Natural killer cell (primary cell): ENCODE data around the gene C14orf132. TPM values are rescaled to one million over a fixed set of nuclear protein-coding genes. Genes with fewer than 3 reads are reported as not detected.

Experiments
- ATAC-seq, 3 donors: fragments of 150-1000 bp in 2 of 3; fragments of 200-7000 bp in 1 of 3; cut with Tn5 transposase; 1 replicate in 1 of 3; 2 replicates in 2 of 3; pipeline ENCODE4 v1.10.0; 2021; ENCODE audit warnings: mild to moderate bottlenecking in 2 of 3, moderate library complexity in 2 of 3
- DNase-seq, 2 donors: peaks; one replicate each; pipeline versions ENCODE4 v3.0.0 to v3.0.0-alpha.2; 2013 to 2021; ENCODE audit warnings: mixed read lengths in 1 of 2
- H3K27ac ChIP-seq: one replicate; pipeline ENCODE4 v1.5.1; 2013; ENCODE audit warnings: mild to moderate bottlenecking, low read length
- H3K27me3 ChIP-seq: one replicate; pipeline ENCODE4 v1.6.1; 2013; ENCODE audit warnings: low read length; ENCODE audit not compliant: control insufficient read depth, insufficient read depth
- H3K36me3 ChIP-seq: one replicate; pipeline ENCODE4 v1.6.1; 2013; ENCODE audit warnings: low read length; ENCODE audit not compliant: control insufficient read depth, insufficient read depth
- H3K4me1 ChIP-seq: one replicate; pipeline ENCODE4 v1.6.1; 2013; ENCODE audit warnings: low read length; ENCODE audit not compliant: control insufficient read depth, insufficient read depth
- H3K4me3 ChIP-seq: one replicate; pipeline ENCODE4 v1.5.1; 2013; ENCODE audit warnings: low read length
- H3K9me3 ChIP-seq: one replicate; pipeline ENCODE4 v1.6.1; 2013; ENCODE audit warnings: low read length; ENCODE audit not compliant: control insufficient read depth, insufficient read depth
- H3K27ac Mint-ChIP-seq, 2 donors: one replicate each; pipeline ENCODE4 v1.8.0; 2022; ENCODE audit warnings: mild to moderate bottlenecking in 2 of 2, mixed read lengths in 2 of 2, moderate library complexity in 1 of 2
- H3K27me3 Mint-ChIP-seq, 2 donors: one replicate each; pipeline ENCODE4 v1.8.0; 2022; ENCODE audit warnings: low read depth in 2 of 2, mixed read lengths in 2 of 2
- H3K36me3 Mint-ChIP-seq: one replicate; pipeline ENCODE4 v1.8.0; 2022; ENCODE audit warnings: mixed read lengths
- H3K4me1 Mint-ChIP-seq, 2 donors: one replicate each; pipeline ENCODE4 v1.8.0; 2022; ENCODE audit warnings: mixed read lengths in 2 of 2
- H3K4me3 Mint-ChIP-seq: one replicate; pipeline ENCODE4 v1.8.0; 2022; ENCODE audit warnings: mild to moderate bottlenecking, moderate library complexity, mixed read lengths
- H3K9me3 Mint-ChIP-seq, 2 donors: one replicate each; pipeline ENCODE4 v1.8.0; 2022; ENCODE audit warnings: mixed read lengths in 2 of 2
- WGBS: methylation state at CpG from one replicate; pipeline ENCODE4 v1.1.7; 2013; ENCODE audit warnings: missing lambda C conversion rate; ENCODE audit not compliant: insufficient coverage; 5-methylcytosine and 5-hydroxymethylcytosine counted together
- intact Hi-C: fragments of 100-400 bp; cut with micrococcal nuclease; formaldehyde crosslinking; loops from one replicate; pipeline ENCODE4 v1.14.2; 2022
- total RNA-seq, 4 donors: library from RNA; stranded (reverse); fragments of 120-200 nt in 1 of 4; gene quantifications; one replicate each; pipeline versions ENCODE4 v1.2.3 to v1.2.4, GENCODE V29; 2013 to 2022
- TF ChIP-seq, protein P1 (sequence below): fragments of 200-600 bp; IDR thresholded peaks from one replicate; pipeline ENCODE4 v1.8.0; 2022; ENCODE audit warnings: antibody characterized with exemption

C14orf132 gene
- total RNA-seq, 3 donors from 2014 or later (not counting 1 experiment from before 2014, with no cell fraction given), result 0.07 to 0.23 TPM; not detected in 1

DNA sequence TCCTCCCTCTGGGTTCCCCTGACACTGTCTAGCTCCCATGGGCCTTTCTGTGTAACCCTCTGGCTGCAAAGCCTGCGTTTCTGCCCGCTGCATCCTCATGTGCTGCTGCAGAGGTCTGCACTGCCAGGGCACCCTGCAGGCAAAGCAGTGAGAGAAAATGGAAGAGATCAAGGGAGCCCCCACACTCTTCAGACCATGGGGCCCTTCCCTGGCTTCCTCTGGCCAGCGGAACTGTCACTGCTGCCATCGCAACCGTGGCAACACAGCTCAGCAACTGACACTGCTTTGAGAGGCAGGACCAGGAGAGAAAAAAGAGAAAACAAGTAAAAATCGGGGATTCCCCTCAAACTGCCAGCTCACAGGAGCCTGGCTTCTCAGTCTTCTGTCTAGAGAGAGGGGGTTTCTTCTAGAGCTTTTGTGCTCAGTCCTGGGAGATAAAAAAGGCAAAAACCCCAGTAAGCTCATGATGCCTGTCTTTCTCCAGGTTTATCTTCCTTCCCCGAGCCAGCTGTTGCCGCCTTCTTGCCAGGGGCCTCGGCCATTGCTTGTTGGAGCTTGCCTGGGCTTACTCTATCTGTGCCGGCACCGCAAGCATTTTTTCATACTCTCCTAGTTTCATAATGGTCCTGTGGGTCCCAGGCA is 38.9 kb downstream of the C14orf132 start:
- H3K36me3 Mint-ChIP-seq, result no peaks in the 10 kb centered on the region
- peaks cover 6 to 16% of the 10 kb centered on the region in 2 donors for H3K27me3 Mint-ChIP-seq
- H3K27ac Mint-ChIP-seq, result no peak overlapping the region

GRCh38 chr14:96078625-96079016 is 39.5 kb downstream of the C14orf132 start:
- Histone ChIP-seq H3K4me3 (no peak overlapping the region), H3K27ac (no peak overlapping the region), H3K27me3 (no peaks in the 10 kb centered on the region), H3K9me3 (no peaks in the 10 kb centered on the region), H3K4me1 (no peaks in the 10 kb centered on the region), H3K36me3 (no peaks in the 10 kb centered on the region)
- Mint-ChIP-seq H3K4me3 (no peak overlapping the region), H3K27ac (no peak overlapping the region), H3K4me1 (no peaks in the 10 kb centered on the region), H3K27me3 (peaks cover 6 to 16% of the 10 kb centered on the region in 2 donors), H3K9me3 (no peaks in the 10 kb centered on the region), H3K36me3 (no peaks in the 10 kb centered on the region)
- WGBS, result 83% methylated on average over 6 of the region's 6 CpGs
- TF ChIP-seq, protein P1, sequence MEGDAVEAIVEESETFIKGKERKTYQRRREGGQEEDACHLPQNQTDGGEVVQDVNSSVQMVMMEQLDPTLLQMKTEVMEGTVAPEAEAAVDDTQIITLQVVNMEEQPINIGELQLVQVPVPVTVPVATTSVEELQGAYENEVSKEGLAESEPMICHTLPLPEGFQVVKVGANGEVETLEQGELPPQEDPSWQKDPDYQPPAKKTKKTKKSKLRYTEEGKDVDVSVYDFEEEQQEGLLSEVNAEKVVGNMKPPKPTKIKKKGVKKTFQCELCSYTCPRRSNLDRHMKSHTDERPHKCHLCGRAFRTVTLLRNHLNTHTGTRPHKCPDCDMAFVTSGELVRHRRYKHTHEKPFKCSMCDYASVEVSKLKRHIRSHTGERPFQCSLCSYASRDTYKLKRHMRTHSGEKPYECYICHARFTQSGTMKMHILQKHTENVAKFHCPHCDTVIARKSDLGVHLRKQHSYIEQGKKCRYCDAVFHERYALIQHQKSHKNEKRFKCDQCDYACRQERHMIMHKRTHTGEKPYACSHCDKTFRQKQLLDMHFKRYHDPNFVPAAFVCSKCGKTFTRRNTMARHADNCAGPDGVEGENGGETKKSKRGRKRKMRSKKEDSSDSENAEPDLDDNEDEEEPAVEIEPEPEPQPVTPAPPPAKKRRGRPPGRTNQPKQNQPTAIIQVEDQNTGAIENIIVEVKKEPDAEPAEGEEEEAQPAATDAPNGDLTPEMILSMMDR, result no peak
- DNase-seq, result no peak
- ATAC-seq, result no peak
- intact Hi-C loops, result no loop called here

More for the DNA sequence above, 38.9 kb downstream of the C14orf132 start:
- Histone ChIP-seq H3K27ac (no peak overlapping the region), H3K4me3 (no peak overlapping the region), H3K27me3 (no peaks in the 10 kb centered on the region), H3K9me3 (no peaks in the 10 kb centered on the region), H3K4me1 (no peaks in the 10 kb centered on the region), H3K36me3 (no peaks in the 10 kb centered on the region)
- Mint-ChIP-seq H3K4me1 (no peaks in the 10 kb centered on the region), H3K4me3 (no peak overlapping the region), H3K9me3 (no peaks in the 10 kb centered on the region)
- no peak for ATAC-seq
- TF ChIP-seq, protein P1, result no peak
- intact Hi-C loops, result no loop called here
- 78% methylated on average over 11 of the region's 11 CpGs for WGBS
- DNase-seq, result no peak

- intact Hi-C loops, result no loop called here
- Histone ChIP-seq H3K4me3 (no peak overlapping the region), H3K9me3 (no peaks in the 10 kb centered on the region), H3K36me3 (no peaks in the 10 kb centered on the region), H3K27ac (no peak overlapping the region), H3K4me1 (no peaks in the 10 kb centered on the region), H3K27me3 (no peaks in the 10 kb centered on the region)
- no peak overlapping the region for H3K27ac Mint-ChIP-seq
- no peak for DNase-seq
- H3K4me1 Mint-ChIP-seq, result no peaks in the 10 kb centered on the region
- H3K4me3 Mint-ChIP-seq, result no peak overlapping the region
- no peaks in the 10 kb centered on the region for H3K9me3 Mint-ChIP-seq
- no peak for ATAC-seq
- no peaks in the 10 kb centered on the region for H3K36me3 Mint-ChIP-seq
- peaks cover 6 to 16% of the 10 kb centered on the region in 2 donors for H3K27me3 Mint-ChIP-seq
- TF ChIP-seq, protein P1, result no peak
- 53% methylated on average over 8 of the region's 8 CpGs for WGBS
Observed at GRCh38 chr14:96079066-96079465, 39.9 kb downstream of the C14orf132 start.

DNA sequence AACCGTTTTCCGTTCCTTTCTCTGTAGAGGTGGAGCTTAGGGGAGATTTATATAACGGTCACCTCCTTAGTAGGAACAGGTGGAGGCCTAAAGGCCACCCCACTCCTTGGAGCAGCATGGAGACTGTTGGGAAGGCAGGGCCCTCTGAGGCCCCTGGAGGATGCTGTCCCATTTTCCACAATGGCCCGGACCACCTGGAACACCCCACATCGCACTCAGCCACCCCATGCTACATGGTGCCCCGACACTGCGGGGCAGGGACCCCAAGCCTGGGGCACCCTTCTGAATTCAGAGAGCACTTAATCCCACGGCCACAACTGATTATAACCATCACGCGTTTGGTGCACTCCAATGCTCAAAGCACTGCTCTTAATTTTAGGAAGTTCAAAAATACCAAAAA is 41.4 kb downstream of the C14orf132 start:
- Mint-ChIP-seq H3K4me1 (no peaks in the 10 kb centered on the region), H3K9me3 (no peaks in the 10 kb centered on the region), H3K27me3 (peaks cover 7 to 16% of the 10 kb centered on the region in 2 donors), H3K27ac (no peak overlapping the region), H3K36me3 (no peaks in the 10 kb centered on the region), H3K4me3 (no peak overlapping the region)
- Histone ChIP-seq H3K9me3 (no peaks in the 10 kb centered on the region), H3K27ac (no peak overlapping the region), H3K36me3 (no peaks in the 10 kb centered on the region), H3K27me3 (no peaks in the 10 kb centered on the region), H3K4me1 (no peaks in the 10 kb centered on the region), H3K4me3 (no peak overlapping the region)
- no peak for ATAC-seq
- TF ChIP-seq, protein P1, result no peak
- intact Hi-C loops, result no loop called here
- 83% methylated on average over 10 of the region's 10 CpGs for WGBS
- no peak for DNase-seq
